Fibroblast of lung (primary cell): ENCODE measurements around the gene MAPK13.

ENCODE experiments used
- CTCF ChIP-seq, 2 donors: IDR thresholded peaks in 1 of 2; conservative IDR thresholded peaks in 1 of 2; 1 replicate in 1 of 2; 2 replicates in 1 of 2; pipeline ENCODE4 v1.5.1; 2011 to 2012; ENCODE audit warnings: low read length in 2 of 2, control low read depth in 1 of 2, inconsistent platforms in 1 of 2, low read depth in 1 of 2, mild to moderate bottlenecking in 1 of 2
- EZH2 ChIP-seq: IDR thresholded peaks from 2 replicates; pipeline ENCODE4 v1.5.1; 2012; ENCODE audit warnings: low read length, control low read depth, mild to moderate bottlenecking; ENCODE audit errors: missing control alignments

GRCh38 chr6:36102853-36103252 is 27.5 kb upstream of the MAPK13 start:
- TF ChIP-seq CTCF (conservative IDR thresholded peaks at IDR 0.05 in 1 of 2, IDR thresholded peaks at IDR 0.05 in 1 of 2; ENCODE audit: low read depth in 1 of 2, low read length in 2 of 2) (no peak), EZH2 (no peak)
